Neuronal stem cell (in vitro differentiated cells): Measurements from ENCODE around the gene KLHL6.

ENCODE experiments used
- DNase-seq: peaks from one replicate; pipeline ENCODE4 v3.0.0-alpha.2; 2013; ENCODE audit warnings: low spot score
- H2AFZ ChIP-seq: one replicate; pipeline ENCODE4 v1.6.1; 2013; ENCODE audit warnings: mild to moderate bottlenecking, low read length, inconsistent platforms
- H2AK5ac ChIP-seq: 2 replicates; pipeline ENCODE4 v1.6.1; 2013; ENCODE audit warnings: low read depth, mild to moderate bottlenecking, inconsistent platforms, low read length, moderate library complexity, mixed read lengths
- H2BK120ac ChIP-seq: 2 replicates; pipeline ENCODE4 v1.6.1; 2013; ENCODE audit warnings: low read depth, mild to moderate bottlenecking, inconsistent platforms, low read length, moderate library complexity, mixed read lengths
- H2BK12ac ChIP-seq: one replicate; pipeline ENCODE4 v1.6.1; 2013; ENCODE audit warnings: low read length, inconsistent platforms
- H2BK15ac ChIP-seq: 2 replicates; pipeline ENCODE4 v1.6.1; 2013; ENCODE audit warnings: mild to moderate bottlenecking, low read length, inconsistent platforms, mixed read lengths
- H2BK5ac ChIP-seq: one replicate; pipeline ENCODE4 v1.6.1; 2013; ENCODE audit warnings: inconsistent platforms, mild to moderate bottlenecking, low read length, moderate library complexity
- H3K14ac ChIP-seq: one replicate; pipeline ENCODE4 v1.6.1; 2013; ENCODE audit warnings: low read length, inconsistent platforms
- H3K18ac ChIP-seq: 2 replicates; pipeline ENCODE4 v1.6.1; 2013; ENCODE audit warnings: low read length, inconsistent platforms
- H3K23ac ChIP-seq: 2 replicates; pipeline ENCODE4 v1.6.1; 2013; ENCODE audit warnings: low read depth, mild to moderate bottlenecking, mixed read lengths, low read length, inconsistent platforms; ENCODE audit not compliant: poor library complexity
- H3K27ac ChIP-seq: replicated peaks from 3 replicates; pipeline ENCODE4 v1.5.1; 2013; ENCODE audit warnings: low read length, inconsistent platforms
- H3K27me3 ChIP-seq, 3 experiments: 2 replicates each; pipeline ENCODE4 v1.6.1; 2013; ENCODE audit warnings: low read length in 3 of 3, mild to moderate bottlenecking in 2 of 3, inconsistent platforms in 1 of 3, low read depth in 1 of 3, mixed read lengths in 1 of 3, moderate library complexity in 1 of 3; ENCODE audit not compliant: control insufficient read depth in 3 of 3, insufficient read depth in 3 of 3
- H3K36me3 ChIP-seq, 2 donors: replicated peaks in 1 of 2; 2 replicates each; pipeline ENCODE4 v1.6.1; 2013; ENCODE audit warnings: low read length in 2 of 2; ENCODE audit not compliant: control insufficient read depth in 2 of 2, insufficient read depth in 2 of 2
- H3K4ac ChIP-seq: 2 replicates; pipeline ENCODE4 v1.6.1; 2013; ENCODE audit warnings: inconsistent platforms, mild to moderate bottlenecking, low read length, moderate library complexity
- H3K4me1 ChIP-seq, 2 donors: 1 replicate in 1 of 2; 2 replicates in 1 of 2; pipeline ENCODE4 v1.6.1; 2013; ENCODE audit warnings: low read length in 2 of 2, low read depth in 1 of 2; ENCODE audit not compliant: control insufficient read depth in 2 of 2, insufficient read depth in 1 of 2
- H3K4me2 ChIP-seq: one replicate; pipeline ENCODE4 v1.6.1; 2013; ENCODE audit warnings: mild to moderate bottlenecking, low read length, inconsistent platforms; ENCODE audit not compliant: insufficient read depth, poor library complexity, severe bottlenecking
- H3K4me3 ChIP-seq, 2 donors: 2 replicates each; pipeline ENCODE4 v1.5.1; 2013; ENCODE audit warnings: low read length in 2 of 2, mild to moderate bottlenecking in 2 of 2, inconsistent platforms in 1 of 2, moderate library complexity in 1 of 2
- H3K79me1 ChIP-seq: one replicate; pipeline ENCODE4 v1.6.1; 2013; ENCODE audit warnings: low read depth, mild to moderate bottlenecking, inconsistent platforms, low read length, moderate library complexity
- H3K9ac ChIP-seq: one replicate; pipeline ENCODE4 v1.6.1; 2013; ENCODE audit warnings: mild to moderate bottlenecking, low read depth, low read length, inconsistent platforms; ENCODE audit not compliant: poor library complexity
- H3K9me3 ChIP-seq, 2 donors: replicated peaks in 1 of 2; 2 replicates each; pipeline versions ENCODE3 to v1.6.1; 2013; ENCODE audit warnings: low read length in 2 of 2, mild to moderate bottlenecking in 2 of 2, inconsistent platforms in 1 of 2, low read depth in 1 of 2, mixed read lengths in 1 of 2, moderate library complexity in 1 of 2; ENCODE audit not compliant: control insufficient read depth in 2 of 2, insufficient read depth in 1 of 2
- H4K8ac ChIP-seq: one replicate; pipeline ENCODE4 v1.6.1; 2013; ENCODE audit warnings: low read depth, mild to moderate bottlenecking, inconsistent platforms, low read length, moderate library complexity
- H4K91ac ChIP-seq: one replicate; pipeline ENCODE4 v1.6.1; 2013; ENCODE audit warnings: low read length, low read depth, mild to moderate bottlenecking, inconsistent platforms; ENCODE audit not compliant: poor library complexity
- WGBS, 2 donors: extraction: QIAGEN DNeasy Blood & Tissue Kit; methylation state at CpG; one replicate each; pipeline ENCODE4 v1.1.7; 2013; ENCODE audit warnings: missing lambda C conversion rate in 2 of 2, mixed read lengths in 1 of 2; ENCODE audit not compliant: insufficient read length in 2 of 2, insufficient replicate concordance in 1 of 2; ENCODE audit errors: extremely low coverage in 2 of 2; 5-methylcytosine and 5-hydroxymethylcytosine counted together

Gene KLHL6

DNA sequence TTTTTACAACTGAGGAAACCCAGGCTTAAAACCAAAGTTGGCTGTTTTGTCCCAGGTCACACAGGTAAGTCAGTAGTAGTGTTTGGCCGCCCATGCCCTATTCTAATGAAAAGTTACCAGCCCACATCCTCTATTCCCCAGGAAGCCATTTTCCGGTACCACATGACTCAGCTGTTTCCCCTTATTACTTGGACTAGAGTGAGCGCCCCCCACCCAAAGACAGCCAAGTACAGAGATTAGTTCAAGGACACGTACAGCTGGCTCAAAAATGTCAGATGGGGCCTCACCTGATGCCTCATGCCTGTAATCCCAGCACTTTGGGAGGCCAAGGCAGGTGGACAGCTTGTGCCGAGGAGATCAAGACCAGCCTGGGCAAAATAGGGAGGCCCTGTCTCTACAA lies 8.5 kb upstream of the KLHL6 start:
- Histone ChIP-seq H3K4me2 (no peak overlapping the region), H3K27ac (no peak overlapping the region), H3K4ac (no peak overlapping the region), H2BK12ac (no peak overlapping the region), H3K23ac (no peak overlapping the region), H4K91ac (no peak overlapping the region), H2AK5ac (no peak overlapping the region), H2BK15ac (no peak overlapping the region), H3K36me3 (no peaks in the 10 kb centered on the region), H2BK120ac (no peak overlapping the region), H3K27me3 (no peaks in the 10 kb centered on the region), H3K14ac (no peak overlapping the region), H3K4me1 (peaks cover 1 to 5% of the 10 kb centered on the region in 2 donors), H2AFZ (no peak overlapping the region), H3K79me1 (no peaks in the 10 kb centered on the region), H3K4me3 (no peak overlapping the region), H3K18ac (no peak overlapping the region), H3K9ac (no peak overlapping the region), H3K9me3 (no peaks in the 10 kb centered on the region), H4K8ac (no peak overlapping the region), H2BK5ac (no peak overlapping the region)
- no CpG with 5 or more reads among the region's 5 CpGs for WGBS, 2 donors
- no peak for DNase-seq

DNA sequence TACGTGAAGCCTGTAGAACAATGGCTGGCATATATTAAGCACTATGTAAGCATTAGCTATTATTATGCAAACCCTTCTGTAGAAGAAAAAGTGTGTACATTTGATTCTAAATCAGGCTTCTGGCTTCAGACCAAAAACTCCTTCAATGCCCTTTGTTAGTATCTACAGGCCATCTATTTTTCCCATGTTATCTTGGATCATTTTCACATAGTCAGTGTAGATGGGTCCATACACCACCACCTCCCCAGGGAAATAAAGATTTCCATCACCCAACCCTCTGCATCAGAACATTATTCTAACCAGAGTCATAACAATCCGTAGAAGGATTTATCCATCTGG lies 8.0 kb upstream of the KLHL6 start:
- no peak overlapping the region for H3K18ac ChIP-seq
- no peak overlapping the region for H4K8ac ChIP-seq
- no peak overlapping the region for H3K23ac ChIP-seq
- no peak overlapping the region for H3K4me2 ChIP-seq
- no peak overlapping the region for H2AFZ ChIP-seq
- H3K4me3 ChIP-seq: no peak overlapping the region
- H3K27ac ChIP-seq: no peak overlapping the region
- H2BK15ac ChIP-seq: no peak overlapping the region
- no peaks in the 10 kb centered on the region for H3K27me3 ChIP-seq
- no peak overlapping the region for H2AK5ac ChIP-seq
- no CpG with 5 or more reads among the region's 2 CpGs for WGBS, 2 donors
- no peaks in the 10 kb centered on the region for H3K36me3 ChIP-seq
- H3K14ac ChIP-seq: no peak overlapping the region
- no peak overlapping the region for H2BK5ac ChIP-seq
- no peak for DNase-seq
- no peak overlapping the region for H3K9ac ChIP-seq
- no peak overlapping the region for H2BK12ac ChIP-seq
- H3K9me3 ChIP-seq: no peaks in the 10 kb centered on the region
- peaks cover 1 to 5% of the 10 kb centered on the region in 2 donors for H3K4me1 ChIP-seq
- H3K79me1 ChIP-seq: no peaks in the 10 kb centered on the region
- no peak overlapping the region for H3K4ac ChIP-seq
- H4K91ac ChIP-seq: no peak overlapping the region
- H2BK120ac ChIP-seq: no peak overlapping the region

- Histone ChIP-seq H3K9me3 (no peaks in the 10 kb centered on the region), H2BK120ac (no peak overlapping the region), H2BK5ac (no peak overlapping the region), H2AFZ (no peak overlapping the region), H4K91ac (no peak overlapping the region), H3K4me1 (peaks cover 1 to 5% of the 10 kb centered on the region in 2 donors), H3K23ac (no peak overlapping the region), H3K27me3 (no peaks in the 10 kb centered on the region), H3K18ac (no peak overlapping the region), H3K4ac (no peak overlapping the region), H3K4me2 (no peak overlapping the region), H2AK5ac (no peak overlapping the region), H3K9ac (no peak overlapping the region), H3K36me3 (no peaks in the 10 kb centered on the region), H2BK12ac (no peak overlapping the region), H3K27ac (no peak overlapping the region), H4K8ac (no peak overlapping the region), H3K14ac (no peak overlapping the region), H2BK15ac (no peak overlapping the region), H3K4me3 (no peak overlapping the region), H3K79me1 (no peaks in the 10 kb centered on the region)
- WGBS, 2 donors: no CpG with 5 or more reads among the region's 9 CpGs
- no peak for DNase-seq
Observed at GRCh38 chr3:183560607-183561006, 5.1 kb upstream of the KLHL6 start.

- Histone ChIP-seq H3K9ac (no peak overlapping the region), H3K4ac (no peak overlapping the region), H3K4me3 (no peak overlapping the region), H3K14ac (no peak overlapping the region), H4K8ac (no peak overlapping the region), H3K79me1 (no peaks in the 10 kb centered on the region), H3K4me2 (no peak overlapping the region), H2AFZ (no peak overlapping the region), H4K91ac (no peak overlapping the region), H2BK5ac (no peak overlapping the region), H3K23ac (no peak overlapping the region), H2BK120ac (no peak overlapping the region), H3K4me1 (peaks cover 3 to 5% of the 10 kb centered on the region in 2 donors), H3K27me3 (no peaks in the 10 kb centered on the region), H2AK5ac (no peak overlapping the region), H3K9me3 (no peaks in the 10 kb centered on the region), H3K36me3 (no peaks in the 10 kb centered on the region), H3K18ac (no peak overlapping the region), H2BK15ac (no peak overlapping the region), H2BK12ac (no peak overlapping the region), H3K27ac (no peak overlapping the region)
- WGBS, 2 donors: no CpG with 5 or more reads among the region's 8 CpGs
- no peak for DNase-seq
Observed at GRCh38 chr3:183558495-183558894, 3.0 kb upstream of the KLHL6 start.
